Measurements from ENCODE around the gene GSTP1.

- TF ChIP-seq CTCF (optimal IDR thresholded peaks at IDR 0.05 in 1 of 3, IDR thresholded peaks at IDR 0.05 in 1 of 3, conservative IDR thresholded peaks at IDR 0.05 in 1 of 3; ENCODE audit: extremely low read depth in 1 of 3, insufficient read depth in 2 of 3, low read length in 3 of 3) (no peak), EZH2 (IDR thresholded peaks at IDR 0.05; ENCODE audit: low read length) (no peak)
Measured at GRCh38 chr11:67594480-67594879, 10.9 kb downstream of the GSTP1 start.

All from keratinocyte (primary cell).